ENCODE results near the gene RAB17. TPM values are rescaled to one million over a fixed set of nuclear protein-coding genes. Genes with fewer than 3 reads are reported as not detected.

Gene RAB17
- total and polyA plus RNA-seq, 2 experiments from 2014 or later, result 2.9 to 3.1 TPM

GRCh38 chr2:237536617-237537016 lies 53.9 kb downstream of the RAB17 start:
- H3K36me3 ChIP-seq, result no peaks in the 10 kb centered on the region
- H3K9me3 ChIP-seq (ENCODE audit: low read depth), result no peaks in the 10 kb centered on the region
- H3K4me3 ChIP-seq, result no peak overlapping the region
- no peaks in the 10 kb centered on the region for H3K27me3 ChIP-seq
- no peak for DNase-seq (ENCODE audit: low read depth in 1 of 2, low spot score in 1 of 2)
- no peak overlapping the region for H3K27ac ChIP-seq
- no peaks in the 10 kb centered on the region for H3K4me1 ChIP-seq (ENCODE audit: low read depth)
- TF ChIP-seq CTCF (IDR thresholded peaks at IDR 0.05; ENCODE audit: low read depth, low read length), result no peak

GRCh38 chr2:237536083-237536415 lies 54.5 kb downstream of the RAB17 start:
- Histone ChIP-seq H3K27ac (no peak overlapping the region), H3K4me1 (ENCODE audit: low read depth) (no peaks in the 10 kb centered on the region), H3K9me3 (ENCODE audit: low read depth) (no peaks in the 10 kb centered on the region), H3K4me3 (no peak overlapping the region), H3K27me3 (no peaks in the 10 kb centered on the region), H3K36me3 (no peaks in the 10 kb centered on the region)
- no peak for TF ChIP-seq CTCF (IDR thresholded peaks at IDR 0.05; ENCODE audit: low read depth, low read length)
- DNase-seq (ENCODE audit: low read depth in 1 of 2, low spot score in 1 of 2), result no peak

GRCh38 chr2:237535385-237536082 lies 55.0 kb downstream of the RAB17 start:
- H3K9me3 ChIP-seq (ENCODE audit: low read depth), result no peaks in the 10 kb centered on the region
- H3K36me3 ChIP-seq, result no peaks in the 10 kb centered on the region
- no peak for DNase-seq (ENCODE audit: low read depth in 1 of 2, low spot score in 1 of 2)
- no peak for TF ChIP-seq CTCF (IDR thresholded peaks at IDR 0.05; ENCODE audit: low read depth, low read length)
- H3K27ac ChIP-seq, result no peak overlapping the region
- H3K4me3 ChIP-seq, result no peak overlapping the region
- H3K27me3 ChIP-seq, result no peaks in the 10 kb centered on the region
- no peaks in the 10 kb centered on the region for H3K4me1 ChIP-seq (ENCODE audit: low read depth)

- no peaks in the 10 kb centered on the region for H3K4me1 ChIP-seq (ENCODE audit: low read depth)
- H3K9me3 ChIP-seq (ENCODE audit: low read depth), result no peaks in the 10 kb centered on the region
- no peak overlapping the region for H3K4me3 ChIP-seq
- H3K36me3 ChIP-seq, result no peaks in the 10 kb centered on the region
- DNase-seq (ENCODE audit: low read depth in 1 of 2, low spot score in 1 of 2), result no peak
- H3K27ac ChIP-seq, result no peak overlapping the region
- no peaks in the 10 kb centered on the region for H3K27me3 ChIP-seq
- no peak for TF ChIP-seq CTCF (IDR thresholded peaks at IDR 0.05; ENCODE audit: low read depth, low read length)
Measured at GRCh38 chr2:237534380-237534779, 56.2 kb downstream of the RAB17 start.

GRCh38 chr2:237533668-237534161 lies 56.8 kb downstream of the RAB17 start:
- H3K27me3 ChIP-seq, result no peaks in the 10 kb centered on the region
- TF ChIP-seq CTCF (IDR thresholded peaks at IDR 0.05; ENCODE audit: low read depth, low read length), result no peak
- no peaks in the 10 kb centered on the region for H3K9me3 ChIP-seq (ENCODE audit: low read depth)
- no peak for DNase-seq (ENCODE audit: low read depth in 1 of 2, low spot score in 1 of 2)
- no peaks in the 10 kb centered on the region for H3K36me3 ChIP-seq
- no peak overlapping the region for H3K4me3 ChIP-seq
- no peaks in the 10 kb centered on the region for H3K4me1 ChIP-seq (ENCODE audit: low read depth)
- no peak overlapping the region for H3K27ac ChIP-seq

Measured in cardiac muscle cell (in vitro differentiated cells and primary cell).